K562 (cell line): ENCODE measurements around the gene NDUFC2. TPM values are rescaled to one million over a fixed set of nuclear protein-coding genes. Genes with fewer than 3 reads are reported as not detected.
A peak's percentile ranks its signal among the peaks of the same experiment; 100 is the strongest.

Source experiments
- ARNT ChIP-seq, 2 experiments: fragments of 450-650 bp; IDR thresholded peaks; 2 replicates each; pipeline ENCODE4 v1.6.1; 2016; ENCODE audit warnings: mild to moderate bottlenecking in 1 of 2
- BCOR ChIP-seq: fragments of 450-650 bp; IDR thresholded peaks from 2 replicates; pipeline ENCODE4 v1.6.1; 2016
- BMI1 ChIP-seq: fragments of 150-350 bp; IDR thresholded peaks from 2 replicates; pipeline ENCODE4 v1.6.1; 2014; ENCODE audit warnings: low read length
- CCNT2 ChIP-seq: IDR thresholded peaks from 2 replicates; pipeline ENCODE4 v1.6.1; 2011; ENCODE audit warnings: borderline replicate concordance, low read depth, mild to moderate bottlenecking, moderate library complexity, mixed read lengths, low read length; ENCODE audit not compliant: insufficient read length; ENCODE audit errors: extremely low read depth
- CXXC5 ChIP-seq: fragments of 250-450 bp; sonication (Bioruptor Pico); IDR thresholded peaks from 2 replicates; pipeline ENCODE4 v1.8.0; 2022; ENCODE audit warnings: inconsistent platforms, mild to moderate bottlenecking, moderate library complexity
- ETV1 ChIP-seq: fragments of 450-650 bp; conservative IDR thresholded peaks from 2 replicates; pipeline ENCODE4 v1.6.1; 2016; ENCODE audit warnings: missing genetic modification characterization, control low read depth, low read depth, missing compliant biosample characterization
- GTF2E2 ChIP-seq: fragments of 200-800 bp; sonication (Bioruptor generic); IDR thresholded peaks from 2 replicates; pipeline ENCODE4 v1.6.1; 2016; ENCODE audit warnings: missing genetic modification characterization, missing compliant biosample characterization
- HLTF ChIP-seq: fragments of 450-650 bp; IDR thresholded peaks from 2 replicates; pipeline ENCODE4 v1.6.1; 2016
- KLF10 ChIP-seq: fragments of 250-450 bp; sonication (Bioruptor Pico); IDR thresholded peaks from 2 replicates; pipeline ENCODE4 v1.6.1; 2021; ENCODE audit warnings: matching md5 sums
- NCOA2 ChIP-seq, 2 experiments: fragments of 450-650 bp; IDR thresholded peaks; 2 replicates each; pipeline ENCODE4 v1.6.1; 2018; ENCODE audit warnings: mild to moderate bottlenecking in 2 of 2, moderate library complexity in 1 of 2; ENCODE audit not compliant: partially characterized antibody in 2 of 2
- NR4A1 ChIP-seq, 2 experiments: fragments of 250-450 bp in 1 of 2; fragments of 450-650 bp in 1 of 2; sonication (Bioruptor Pico) in 1 of 2; IDR thresholded peaks; 2 replicates each; pipeline versions ENCODE4 v1.4.0 to v1.6.1; 2016 to 2020; ENCODE audit warnings: mild to moderate bottlenecking in 2 of 2, missing compliant biosample characterization in 1 of 2, missing genetic modification characterization in 1 of 2, moderate library complexity in 1 of 2
- POLR2AphosphoS2 ChIP-seq: IDR thresholded peaks from 2 replicates; pipeline ENCODE4 v1.6.1; 2012; ENCODE audit warnings: low read length, improper control_type of control experiment
- POLR2G ChIP-seq: fragments of 200-400 bp; formaldehyde crosslinking; IDR thresholded peaks from 2 replicates; pipeline ENCODE4 v1.6.1; 2017; ENCODE audit warnings: low read depth, mild to moderate bottlenecking, antibody characterized with exemption, low read length, moderate library complexity
- SLC30A9 ChIP-seq: fragments of 250-450 bp; sonication (Bioruptor Pico); IDR thresholded peaks from 2 replicates; pipeline ENCODE4 v1.8.0; 2022; ENCODE audit warnings: mild to moderate bottlenecking, moderate library complexity
- STAT5B ChIP-seq: fragments of 250-450 bp; sonication (Bioruptor Pico); IDR thresholded peaks from 2 replicates; pipeline ENCODE4 v1.8.0; 2021; ENCODE audit warnings: mild to moderate bottlenecking, inconsistent platforms
- VEZF1 ChIP-seq: fragments of 200-800 bp; sonication (Bioruptor generic); IDR thresholded peaks from 2 replicates; pipeline ENCODE4 v1.6.1; 2017; ENCODE audit warnings: missing genetic modification characterization, missing compliant biosample characterization
- ZBTB17 ChIP-seq: fragments of 450-650 bp; formaldehyde crosslinking; IDR thresholded peaks from 2 replicates; pipeline ENCODE4 v1.4.0; 2020; ENCODE audit warnings: mild to moderate bottlenecking
- ZNF23 ChIP-seq: fragments of 250-450 bp; sonication (Bioruptor Pico); IDR thresholded peaks from 2 replicates; pipeline ENCODE4 v1.4.0; 2020; ENCODE audit warnings: mild to moderate bottlenecking
- ZNF232 ChIP-seq: sonication (generic); formaldehyde crosslinking; IDR thresholded peaks from 2 replicates; pipeline ENCODE4 v1.8.0; 2022; ENCODE audit warnings: mild to moderate bottlenecking, missing genetic modification reagents
- ZNF57 ChIP-seq: fragments of 450-650 bp; formaldehyde crosslinking; IDR thresholded peaks from 2 replicates; pipeline ENCODE4 v1.4.0; 2020; ENCODE audit warnings: mild to moderate bottlenecking, moderate library complexity
- polyA plus RNA-seq, 8 experiments: library from polyadenylated mRNA; depleted of rRNA in 4 of 8; stranded (reverse) in 5 of 8; unstranded in 3 of 8; fragments of >200 nt; fragmentation: Nextera tagmentation in 2 of 8; fragmentation: Illumina TruSeq in 1 of 8; extraction: Ambion mirVana in 2 of 8; extraction: Trizol in 1 of 8; gene quantifications; 2 replicates each; pipeline versions ENCODE4 v1.2.1 to v1.2.3, GENCODE V29; 2011 to 2014; ENCODE audit warnings: inconsistent platforms in 1 of 8, missing spikeins in 1 of 8
- total RNA-seq, 7 experiments: library from RNA; depleted of rRNA in 6 of 7; stranded (reverse); fragments of >200 nt in 6 of 7; fragmentation: Illumina TruSeq in 2 of 7; extraction: Trizol in 2 of 7; gene quantifications; 2 replicates each; pipeline versions ENCODE4 v1.2.1 to v1.2.3, GENCODE V29; 2011 to 2021; ENCODE audit warnings: low replicate concordance in 1 of 7
- TF ChIP-seq, protein P1 (sequence below): fragments of 250-450 bp; sonication (Bioruptor Pico); IDR thresholded peaks from 2 replicates; pipeline ENCODE4 v1.4.0; 2020; ENCODE audit warnings: mild to moderate bottlenecking, moderate library complexity, borderline replicate concordance
- TF ChIP-seq, protein P2 (sequence below): sonication (generic); formaldehyde crosslinking; IDR thresholded peaks from 2 replicates; pipeline ENCODE4 v1.8.0; 2022; ENCODE audit warnings: missing genetic modification reagents, mild to moderate bottlenecking, borderline replicate concordance
- TF ChIP-seq, protein P3 (sequence below): fragments of 450-650 bp; IDR thresholded peaks from 2 replicates; pipeline ENCODE4 v1.7.0; 2016; ENCODE audit warnings: borderline replicate concordance

The NDUFC2 gene
- total and polyA plus RNA-seq, 9 of the 15 experiments (the other 6 are each of a cell fraction or from before 2014, with no cell fraction given) = 168 to 1,119 (median 442) TPM

DNA sequence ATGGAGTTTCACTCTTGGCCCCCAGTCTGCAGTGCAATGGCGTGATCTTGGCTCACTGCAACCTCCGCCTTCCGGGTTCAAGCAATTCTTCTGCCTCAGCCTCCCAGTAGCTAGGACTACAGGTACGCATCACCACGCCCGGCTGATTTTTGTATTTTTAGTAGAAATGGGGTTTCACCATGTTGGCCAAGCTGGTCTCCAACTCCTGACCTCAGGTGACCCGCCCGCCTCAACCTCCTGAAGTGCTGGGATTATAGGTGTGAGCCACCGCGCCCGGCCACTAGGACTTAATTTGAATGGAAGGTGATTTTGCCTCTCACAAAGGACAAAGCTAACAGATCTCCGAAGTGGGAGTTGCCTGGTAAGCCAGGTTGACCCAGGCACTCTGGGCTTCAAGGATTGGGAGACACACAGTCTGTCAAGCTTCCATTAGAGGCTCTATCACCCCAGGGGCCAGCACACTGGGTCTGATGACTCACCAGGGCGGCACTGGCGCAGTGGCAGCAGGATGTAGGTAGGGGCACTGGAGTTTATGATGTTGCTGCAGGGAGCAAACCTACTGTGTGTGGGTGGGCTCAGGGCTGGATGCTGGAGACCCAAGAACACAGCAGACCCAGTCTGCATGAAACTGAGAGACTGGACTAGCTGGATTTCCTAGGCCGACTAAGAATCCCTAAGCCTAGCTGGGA lies 38.8 kb downstream of the NDUFC2 start (continued):
- TF ChIP-seq CXXC5 (CRISPR knock-in tag) (no peak), NCOA2 (IDR thresholded peaks at IDR 0.05; ENCODE audit: partially characterized antibody in 2 of 2) (no peak), ZNF57 (CRISPR knock-in tag) (no peak), ZNF232 (CRISPR knock-in tag) (no peak), SLC30A9 (CRISPR knock-in tag) (no peak), POLR2G (no peak), BMI1 (no peak), ARNT (IDR thresholded peaks at IDR 0.05) (no peak), HLTF (no peak), BCOR (no peak), KLF10 (CRISPR knock-in tag) (no peak), ZNF23 (CRISPR knock-in tag) (no peak), GTF2E2 (tag) (no peak), CCNT2 (no peak), VEZF1 (CRISPR knock-in tag) (no peak; the same call in 1 of the 2 replicates), NR4A1 (CRISPR knock-in tag; IDR thresholded peaks at IDR 0.05) (no peak), NR4A1 (tag; IDR thresholded peaks at IDR 0.05) (peak; percentile 54; the same call in 1 of the 2 replicates), POLR2AphosphoS2 (no peak), ZBTB17 (no peak), ETV1 (tag) (0 out of 2 replicates have a peak, but pooled peaks have one; percentile 37), STAT5B (CRISPR knock-in tag) (no peak)
- TF ChIP-seq, protein P1, sequence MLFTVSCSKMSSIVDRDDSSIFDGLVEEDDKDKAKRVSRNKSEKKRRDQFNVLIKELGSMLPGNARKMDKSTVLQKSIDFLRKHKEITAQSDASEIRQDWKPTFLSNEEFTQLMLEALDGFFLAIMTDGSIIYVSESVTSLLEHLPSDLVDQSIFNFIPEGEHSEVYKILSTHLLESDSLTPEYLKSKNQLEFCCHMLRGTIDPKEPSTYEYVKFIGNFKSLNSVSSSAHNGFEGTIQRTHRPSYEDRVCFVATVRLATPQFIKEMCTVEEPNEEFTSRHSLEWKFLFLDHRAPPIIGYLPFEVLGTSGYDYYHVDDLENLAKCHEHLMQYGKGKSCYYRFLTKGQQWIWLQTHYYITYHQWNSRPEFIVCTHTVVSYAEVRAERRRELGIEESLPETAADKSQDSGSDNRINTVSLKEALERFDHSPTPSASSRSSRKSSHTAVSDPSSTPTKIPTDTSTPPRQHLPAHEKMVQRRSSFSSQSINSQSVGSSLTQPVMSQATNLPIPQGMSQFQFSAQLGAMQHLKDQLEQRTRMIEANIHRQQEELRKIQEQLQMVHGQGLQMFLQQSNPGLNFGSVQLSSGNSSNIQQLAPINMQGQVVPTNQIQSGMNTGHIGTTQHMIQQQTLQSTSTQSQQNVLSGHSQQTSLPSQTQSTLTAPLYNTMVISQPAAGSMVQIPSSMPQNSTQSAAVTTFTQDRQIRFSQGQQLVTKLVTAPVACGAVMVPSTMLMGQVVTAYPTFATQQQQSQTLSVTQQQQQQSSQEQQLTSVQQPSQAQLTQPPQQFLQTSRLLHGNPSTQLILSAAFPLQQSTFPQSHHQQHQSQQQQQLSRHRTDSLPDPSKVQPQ (CRISPR knock-in tag) = no peak
- TF ChIP-seq, protein P2, sequence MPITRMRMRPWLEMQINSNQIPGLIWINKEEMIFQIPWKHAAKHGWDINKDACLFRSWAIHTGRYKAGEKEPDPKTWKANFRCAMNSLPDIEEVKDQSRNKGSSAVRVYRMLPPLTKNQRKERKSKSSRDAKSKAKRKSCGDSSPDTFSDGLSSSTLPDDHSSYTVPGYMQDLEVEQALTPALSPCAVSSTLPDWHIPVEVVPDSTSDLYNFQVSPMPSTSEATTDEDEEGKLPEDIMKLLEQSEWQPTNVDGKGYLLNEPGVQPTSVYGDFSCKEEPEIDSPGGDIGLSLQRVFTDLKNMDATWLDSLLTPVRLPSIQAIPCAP (CRISPR knock-in tag) = no peak
- TF ChIP-seq, protein P3, sequence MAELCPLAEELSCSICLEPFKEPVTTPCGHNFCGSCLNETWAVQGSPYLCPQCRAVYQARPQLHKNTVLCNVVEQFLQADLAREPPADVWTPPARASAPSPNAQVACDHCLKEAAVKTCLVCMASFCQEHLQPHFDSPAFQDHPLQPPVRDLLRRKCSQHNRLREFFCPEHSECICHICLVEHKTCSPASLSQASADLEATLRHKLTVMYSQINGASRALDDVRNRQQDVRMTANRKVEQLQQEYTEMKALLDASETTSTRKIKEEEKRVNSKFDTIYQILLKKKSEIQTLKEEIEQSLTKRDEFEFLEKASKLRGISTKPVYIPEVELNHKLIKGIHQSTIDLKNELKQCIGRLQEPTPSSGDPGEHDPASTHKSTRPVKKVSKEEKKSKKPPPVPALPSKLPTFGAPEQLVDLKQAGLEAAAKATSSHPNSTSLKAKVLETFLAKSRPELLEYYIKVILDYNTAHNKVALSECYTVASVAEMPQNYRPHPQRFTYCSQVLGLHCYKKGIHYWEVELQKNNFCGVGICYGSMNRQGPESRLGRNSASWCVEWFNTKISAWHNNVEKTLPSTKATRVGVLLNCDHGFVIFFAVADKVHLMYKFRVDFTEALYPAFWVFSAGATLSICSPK = no peak
